HEK293T (cell line): ENCODE results near the gene HOXA10.

ENCODE experiments used
- FOXA1 ChIP-seq: fragments of 450-650 bp; IDR thresholded peaks from 2 replicates; pipeline ENCODE4 v1.6.1; 2016; ENCODE audit warnings: mild to moderate bottlenecking
- HDGF ChIP-seq: fragments of 450-650 bp; IDR thresholded peaks from 2 replicates; pipeline ENCODE4 v1.6.1; 2017; ENCODE audit warnings: antibody characterized with exemption, borderline replicate concordance
- NFRKB ChIP-seq: fragments of 450-650 bp; IDR thresholded peaks from 2 replicates; pipeline ENCODE4 v1.6.1; 2016; ENCODE audit warnings: mild to moderate bottlenecking, moderate library complexity

DNA sequence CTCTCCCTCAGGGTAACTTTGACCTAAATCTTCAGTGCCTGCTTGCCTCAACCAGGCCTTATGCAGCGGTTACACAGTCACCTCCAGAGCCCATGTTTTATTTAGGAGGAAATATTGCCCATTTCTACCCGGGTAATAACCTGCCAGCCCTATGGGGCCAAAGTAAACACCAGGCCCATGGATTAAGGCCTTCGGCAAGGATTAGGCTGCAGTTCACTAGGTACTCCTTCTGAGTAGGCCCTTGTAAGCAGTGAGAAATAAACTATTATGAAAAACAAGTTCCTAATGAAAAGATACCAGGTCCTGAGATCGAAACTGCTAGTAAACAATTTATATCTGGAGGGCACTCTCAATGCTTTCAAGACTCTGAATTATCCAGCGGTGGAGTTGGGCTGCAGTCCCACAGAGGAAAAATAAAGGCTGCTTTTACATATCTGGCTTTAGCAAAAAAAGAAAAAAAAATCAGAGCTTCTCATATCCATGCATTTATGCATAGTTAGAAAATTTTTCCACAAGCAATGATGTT is 3.7 kb upstream of the HOXA10 start:
- TF ChIP-seq HDGF = no peak
- TF ChIP-seq NFRKB = no peak
- TF ChIP-seq FOXA1 = no peak
